22Rv1 (cell line): ENCODE data around the gene RCL1.

Source experiments
- H3K27ac ChIP-seq: fragments of 450-650 bp; 2 replicates; pipeline ENCODE4 v1.5.1; 2017
- CTCF ChIP-seq: fragments of 450-650 bp; IDR thresholded peaks from 2 replicates; pipeline ENCODE4 v1.5.1; 2017; ENCODE audit warnings: mild to moderate bottlenecking
- ZFX ChIP-seq: fragments of 450-650 bp; IDR thresholded peaks from 2 replicates; pipeline ENCODE4 v1.6.1; 2017; ENCODE audit warnings: antibody characterized with exemption, borderline replicate concordance

The RCL1 gene

DNA sequence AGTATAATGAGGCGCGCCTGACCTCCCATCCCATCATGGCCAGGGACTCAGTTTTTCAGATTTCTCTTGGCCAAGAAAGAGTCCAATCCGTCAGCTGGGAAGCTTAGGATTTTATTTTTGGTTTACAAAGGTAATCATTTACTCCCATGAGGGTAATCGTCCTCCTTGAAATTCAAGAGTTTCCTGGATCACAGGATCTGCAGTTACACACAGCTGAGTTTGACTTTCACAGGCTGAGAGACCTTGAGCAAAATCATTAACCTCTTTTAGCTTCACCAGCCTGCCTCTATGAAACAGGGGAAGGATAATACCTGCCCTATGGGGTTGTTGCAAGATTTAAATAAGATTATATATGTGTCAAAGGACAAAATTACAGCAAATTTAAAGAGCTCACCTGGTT, 36.3 kb upstream of the RCL1 start:
- TF ChIP-seq CTCF = no peak
- no peak for TF ChIP-seq ZFX
- H3K27ac ChIP-seq = no peak overlapping the region

DNA sequence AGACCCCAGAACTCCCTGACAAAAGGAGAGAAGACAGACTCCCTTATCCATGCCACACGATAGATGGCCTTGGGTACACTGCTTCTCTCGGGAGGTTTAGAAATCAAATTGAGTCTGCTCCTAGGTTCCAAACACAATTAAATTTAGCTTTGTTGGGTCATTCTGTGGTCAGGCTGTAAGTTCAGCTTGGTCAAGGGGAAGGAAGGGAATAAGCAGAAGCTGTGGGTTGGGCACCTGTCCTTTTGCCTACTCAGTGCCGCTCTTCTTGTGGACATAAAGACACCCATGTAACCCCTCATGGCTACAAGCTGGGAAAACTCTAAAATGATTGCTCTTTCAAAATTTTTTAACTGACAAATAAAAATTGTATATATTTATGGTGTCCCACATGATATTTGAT, 32.6 kb upstream of the RCL1 start:
- no peak overlapping the region for H3K27ac ChIP-seq
- no peak for TF ChIP-seq CTCF
- no peak for TF ChIP-seq ZFX

GRCh38 chr9:4762108-4762885, 30.4 kb upstream of the RCL1 start:
- H3K27ac ChIP-seq = no peak overlapping the region
- TF ChIP-seq ZFX (no peak), CTCF (peak; percentile 85)

DNA sequence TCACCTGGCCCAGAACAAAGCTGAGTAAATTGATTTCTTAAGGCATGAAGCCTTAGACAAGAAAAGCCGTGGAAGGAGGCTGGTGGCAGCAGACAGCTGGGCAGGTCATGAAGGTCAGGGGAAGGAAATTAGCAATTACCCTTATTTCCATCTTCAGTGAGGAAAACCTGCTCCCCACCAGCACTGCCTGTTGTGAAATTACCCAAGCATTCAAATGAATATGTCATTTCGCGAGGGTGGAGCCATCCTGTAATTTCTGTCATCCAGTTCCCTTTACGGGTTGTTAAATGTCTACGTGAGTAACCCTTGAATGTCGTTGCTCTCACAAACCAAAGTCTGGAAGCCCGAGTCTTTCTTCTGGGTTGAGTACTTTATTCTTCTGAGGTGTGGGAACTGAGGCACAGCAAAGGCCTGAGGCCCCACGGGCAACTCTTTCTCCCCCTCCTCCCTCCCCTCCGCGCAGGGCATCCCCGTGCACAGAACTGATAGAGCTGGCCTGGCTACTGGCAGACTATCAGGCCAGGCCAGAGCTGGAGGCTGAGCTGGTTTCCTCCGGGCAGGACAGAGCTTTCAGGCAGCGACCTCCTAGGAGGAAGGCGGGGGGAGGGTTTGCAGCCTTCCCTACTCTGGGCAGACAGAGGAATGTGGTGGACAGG, 29.7 kb upstream of the RCL1 start:
- peak; percentile 63 for TF ChIP-seq CTCF
- no peak for TF ChIP-seq ZFX
- no peak overlapping the region for H3K27ac ChIP-seq

DNA sequence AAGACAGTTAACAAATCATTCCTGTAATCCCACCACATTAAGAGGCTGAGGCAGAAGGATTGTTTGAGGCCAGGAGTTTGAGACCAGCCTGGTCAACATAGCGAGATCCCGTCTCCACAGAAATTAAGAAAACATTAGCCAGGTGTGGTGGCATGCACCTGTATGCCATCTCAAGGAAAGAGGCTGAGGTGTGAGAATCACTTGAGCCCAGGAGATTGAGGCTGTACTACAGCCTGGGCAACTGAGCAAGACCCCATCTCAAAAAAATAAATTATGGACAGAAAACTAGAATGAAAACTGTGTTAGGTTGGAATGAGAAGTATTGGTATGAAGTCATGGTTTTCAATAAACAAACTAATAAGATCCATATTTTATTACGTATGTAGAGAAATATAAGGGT, 28.7 kb upstream of the RCL1 start:
- H3K27ac ChIP-seq = no peak overlapping the region

GRCh38 chr9:4768681-4769080, 24.1 kb upstream of the RCL1 start:
- no peak for TF ChIP-seq CTCF
- TF ChIP-seq ZFX = no peak
- no peak overlapping the region for H3K27ac ChIP-seq

More for the DNA sequence above, 28.7 kb upstream of the RCL1 start:
- TF ChIP-seq CTCF (no peak), ZFX (no peak)
